Measurements from ENCODE around the gene PITX2.

Gene PITX2

GRCh38 chr4:110610940-110611831 lies 11.7 kb downstream of the PITX2 start:
- DNase-seq (ENCODE audit: low spot score) = no peak
- H3K27ac ChIP-seq = no peak overlapping the region
- ChIA-PET CTCF (interaction anchor here (1.2 kb wide), 1 partner anchor 1230 kb away, joined by 3 read pairs; no protein-coding TSS in a partner anchor), POLR2A (ENCODE audit: low non-redundant PET) (no interaction called here)
- no peak for TF ChIP-seq CTCF (conservative IDR thresholded peaks at IDR 0.05; ENCODE audit: low read depth)

GRCh38 chr4:110610620-110610939 lies 12.3 kb downstream of the PITX2 start:
- no peak overlapping the region for H3K27ac ChIP-seq
- CTCF ChIA-PET = no interaction called here
- no peak for DNase-seq (ENCODE audit: low spot score)
- no peak for TF ChIP-seq CTCF (conservative IDR thresholded peaks at IDR 0.05; ENCODE audit: low read depth)
- POLR2A ChIA-PET (ENCODE audit: low non-redundant PET) = no interaction called here

- TF ChIP-seq CTCF (conservative IDR thresholded peaks at IDR 0.05; ENCODE audit: low read depth) = no peak
- CTCF ChIA-PET = interaction anchor here (0.6 kb wide), 1 partner anchor 676 kb away, joined by 3 read pairs; no protein-coding TSS in a partner anchor
- no peak for DNase-seq (ENCODE audit: low spot score)
- POLR2A ChIA-PET (ENCODE audit: low non-redundant PET) = no interaction called here
- H3K27ac ChIP-seq = no peak overlapping the region
Observed at GRCh38 chr4:110609044-110609750, 13.7 kb downstream of the PITX2 start.

GRCh38 chr4:110605077-110605476 lies 17.8 kb downstream of the PITX2 start:
- CTCF ChIA-PET = no interaction called here

GRCh38 chr4:110602061-110602460 lies 20.8 kb downstream of the PITX2 start:
- TF ChIP-seq CTCF (conservative IDR thresholded peaks at IDR 0.05; ENCODE audit: low read depth) = no peak
- ChIA-PET CTCF (no interaction called here), POLR2A (ENCODE audit: low non-redundant PET) (no interaction called here)
- no peak overlapping the region for H3K27ac ChIP-seq
- DNase-seq (ENCODE audit: low spot score) = no peak

More at GRCh38 chr4:110605077-110605476, 17.8 kb downstream of the PITX2 start:
- no peak overlapping the region for H3K27ac ChIP-seq
- TF ChIP-seq CTCF (conservative IDR thresholded peaks at IDR 0.05; ENCODE audit: low read depth) = no peak
- no peak for DNase-seq (ENCODE audit: low spot score)
- POLR2A ChIA-PET (ENCODE audit: low non-redundant PET) = no interaction called here

GRCh38 chr4:110597582-110597981 lies 25.3 kb downstream of the PITX2 start:
- H3K27ac ChIP-seq = no peak overlapping the region
- CTCF ChIA-PET = no interaction called here
- no peak for TF ChIP-seq CTCF (conservative IDR thresholded peaks at IDR 0.05; ENCODE audit: low read depth)
- POLR2A ChIA-PET (ENCODE audit: low non-redundant PET) = no interaction called here
- no peak for DNase-seq (ENCODE audit: low spot score)

All from RWPE1 (cell line).